CMK (cell line): Measurements from ENCODE around the gene DUSP19.

Experiments used
- DNase-seq: peaks from one replicate; pipeline ENCODE4 v3.0.0-alpha.2; 2010; ENCODE audit warnings: low read depth

The DUSP19 gene

GRCh38 chr2:183068561-183068960 lies 10.0 kb upstream of the DUSP19 start:
- no peak for DNase-seq

GRCh38 chr2:183069174-183069573 lies 9.4 kb upstream of the DUSP19 start:
- DNase-seq: no peak

GRCh38 chr2:183070942-183071844 lies 7.4 kb upstream of the DUSP19 start:
- no peak for DNase-seq

- no peak for DNase-seq
Measured at GRCh38 chr2:183072177-183072576, 6.4 kb upstream of the DUSP19 start.

GRCh38 chr2:183078163-183078463 lies 434 bp upstream of the DUSP19 start:
- DNase-seq: no peak

GRCh38 chr2:183079139-183079775 lies 710 bp downstream of the DUSP19 start:
- no peak for DNase-seq

- no peak for DNase-seq
Measured at GRCh38 chr2:183081911-183082310, 3.4 kb downstream of the DUSP19 start.

GRCh38 chr2:183088061-183088460 lies 9.5 kb downstream of the DUSP19 start:
- DNase-seq: no peak

GRCh38 chr2:183089192-183089851 lies 10.8 kb downstream of the DUSP19 start:
- DNase-seq: no peak

GRCh38 chr2:183091318-183091953 lies 12.9 kb downstream of the DUSP19 start:
- DNase-seq: no peak

- DNase-seq: no peak
Measured at GRCh38 chr2:183091954-183092345, 13.4 kb downstream of the DUSP19 start.

- DNase-seq: no peak
Measured at GRCh38 chr2:183093857-183094657, 15.5 kb downstream of the DUSP19 start.

GRCh38 chr2:183105402-183106134 lies 27.0 kb downstream of the DUSP19 start:
- DNase-seq: no peak

GRCh38 chr2:183112577-183112976 lies 34.0 kb downstream of the DUSP19 start:
- DNase-seq: no peak

- no peak for DNase-seq
Measured at GRCh38 chr2:183113630-183114029, 35.1 kb downstream of the DUSP19 start.

- DNase-seq: no peak
Measured at GRCh38 chr2:183117226-183117625, 38.7 kb downstream of the DUSP19 start.

- DNase-seq: no peak
Measured at GRCh38 chr2:183123117-183123958, 44.8 kb downstream of the DUSP19 start.

GRCh38 chr2:183123959-183124221 lies 45.3 kb downstream of the DUSP19 start:
- no peak for DNase-seq

GRCh38 chr2:183124222-183124956 lies 45.8 kb downstream of the DUSP19 start, which contains the start of gene NUP35:
Gene NUP35, plus strand, starts transcription at chr2:183124443. Its CDS starts 15 bp downstream, at chr2:183124458.
- peak; percentile 55 for DNase-seq

- no peak for DNase-seq
Measured at GRCh38 chr2:183124957-183125255, 46.4 kb downstream of the DUSP19 start.
